22Rv1 (cell line): Measurements from ENCODE around the gene RAB13.

Source experiments
- H3K27ac ChIP-seq: fragments of 450-650 bp; 2 replicates; pipeline ENCODE4 v1.5.1; 2017
- ZFX ChIP-seq: fragments of 450-650 bp; IDR thresholded peaks from 2 replicates; pipeline ENCODE4 v1.6.1; 2017; ENCODE audit warnings: antibody characterized with exemption, borderline replicate concordance
- TF ChIP-seq, protein P1 (sequence below): fragments of 450-650 bp; IDR thresholded peaks from 2 replicates; pipeline ENCODE4 v1.5.1; 2017; ENCODE audit warnings: mild to moderate bottlenecking

Gene RAB13

DNA sequence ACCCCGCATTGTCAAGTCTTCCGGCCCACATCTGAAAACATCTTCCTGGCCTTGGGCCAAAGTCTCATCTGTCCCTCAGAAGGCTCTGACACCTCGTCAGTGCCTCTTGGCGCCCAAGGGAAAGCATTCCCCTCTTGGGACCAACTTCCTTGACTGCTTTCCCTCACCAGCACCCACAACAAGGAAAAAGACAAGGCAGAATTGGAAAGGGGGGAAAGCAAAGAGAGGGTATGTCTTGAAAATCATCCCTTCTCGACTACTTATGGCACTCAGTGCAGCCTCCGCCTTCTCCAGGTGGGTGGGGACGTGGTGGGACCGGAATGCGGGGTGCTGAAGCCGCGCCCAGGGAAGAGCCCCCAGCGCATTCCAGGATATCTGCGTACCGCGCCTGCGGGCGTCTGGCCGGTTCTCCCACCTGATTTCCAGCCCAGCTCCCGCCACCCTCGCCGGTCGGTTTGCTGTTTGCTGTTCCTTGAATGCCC is 22.2 kb downstream of the RAB13 start:
- H3K27ac ChIP-seq: peak overlapping the region; percentile 100
- no peak for TF ChIP-seq ZFX
- TF ChIP-seq, protein P1, sequence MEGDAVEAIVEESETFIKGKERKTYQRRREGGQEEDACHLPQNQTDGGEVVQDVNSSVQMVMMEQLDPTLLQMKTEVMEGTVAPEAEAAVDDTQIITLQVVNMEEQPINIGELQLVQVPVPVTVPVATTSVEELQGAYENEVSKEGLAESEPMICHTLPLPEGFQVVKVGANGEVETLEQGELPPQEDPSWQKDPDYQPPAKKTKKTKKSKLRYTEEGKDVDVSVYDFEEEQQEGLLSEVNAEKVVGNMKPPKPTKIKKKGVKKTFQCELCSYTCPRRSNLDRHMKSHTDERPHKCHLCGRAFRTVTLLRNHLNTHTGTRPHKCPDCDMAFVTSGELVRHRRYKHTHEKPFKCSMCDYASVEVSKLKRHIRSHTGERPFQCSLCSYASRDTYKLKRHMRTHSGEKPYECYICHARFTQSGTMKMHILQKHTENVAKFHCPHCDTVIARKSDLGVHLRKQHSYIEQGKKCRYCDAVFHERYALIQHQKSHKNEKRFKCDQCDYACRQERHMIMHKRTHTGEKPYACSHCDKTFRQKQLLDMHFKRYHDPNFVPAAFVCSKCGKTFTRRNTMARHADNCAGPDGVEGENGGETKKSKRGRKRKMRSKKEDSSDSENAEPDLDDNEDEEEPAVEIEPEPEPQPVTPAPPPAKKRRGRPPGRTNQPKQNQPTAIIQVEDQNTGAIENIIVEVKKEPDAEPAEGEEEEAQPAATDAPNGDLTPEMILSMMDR: no peak

DNA sequence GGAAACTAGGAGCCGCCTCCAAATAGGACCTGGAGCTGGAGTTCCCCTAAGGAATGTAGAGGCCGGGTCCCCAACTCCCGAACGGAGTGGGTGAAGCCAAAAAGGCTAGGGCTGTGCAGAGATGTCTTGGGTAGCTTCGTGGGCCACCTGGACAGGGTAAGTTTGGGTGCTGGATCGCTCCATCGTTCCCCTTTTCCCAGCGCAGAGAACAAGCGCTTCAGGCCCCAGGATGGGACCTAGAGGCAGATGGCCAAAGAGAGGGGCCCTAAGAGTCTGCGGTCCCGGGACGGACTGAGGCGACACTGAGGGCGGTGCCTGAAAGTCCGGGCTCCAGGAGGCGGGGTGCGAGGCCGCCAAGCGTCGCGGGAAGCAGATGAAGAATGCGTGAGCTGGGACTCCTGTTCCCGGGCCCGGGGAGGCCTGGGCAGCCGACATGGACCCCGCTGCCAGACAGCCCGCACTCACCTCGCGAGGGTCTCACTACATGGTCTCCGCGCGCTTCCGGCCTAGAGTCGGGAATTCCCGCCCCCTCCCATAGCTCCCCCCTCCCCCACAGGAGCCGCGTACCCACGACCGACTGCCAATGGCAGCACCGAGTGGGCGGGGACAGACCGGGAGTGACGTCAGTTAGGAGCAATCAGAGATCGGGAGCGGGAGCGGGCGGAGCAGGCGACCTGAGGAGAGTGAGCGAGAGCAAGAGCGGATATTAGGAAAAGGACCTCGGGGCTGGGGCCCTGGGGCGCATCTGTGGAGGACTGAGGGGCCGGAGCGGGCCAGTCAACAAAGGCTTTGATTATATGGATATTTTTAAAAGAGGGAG is 22.9 kb downstream of the RAB13 start, which contains the start of gene SLC39A1:
TSS of gene SLC39A1 (minus strand) at position 508 of the 820 bp plus-strand sequence. CDS start 822 bp downstream, outside the sequence.
- peak within 1 kb of the TSS; percentile 100 for H3K27ac ChIP-seq

DNA sequence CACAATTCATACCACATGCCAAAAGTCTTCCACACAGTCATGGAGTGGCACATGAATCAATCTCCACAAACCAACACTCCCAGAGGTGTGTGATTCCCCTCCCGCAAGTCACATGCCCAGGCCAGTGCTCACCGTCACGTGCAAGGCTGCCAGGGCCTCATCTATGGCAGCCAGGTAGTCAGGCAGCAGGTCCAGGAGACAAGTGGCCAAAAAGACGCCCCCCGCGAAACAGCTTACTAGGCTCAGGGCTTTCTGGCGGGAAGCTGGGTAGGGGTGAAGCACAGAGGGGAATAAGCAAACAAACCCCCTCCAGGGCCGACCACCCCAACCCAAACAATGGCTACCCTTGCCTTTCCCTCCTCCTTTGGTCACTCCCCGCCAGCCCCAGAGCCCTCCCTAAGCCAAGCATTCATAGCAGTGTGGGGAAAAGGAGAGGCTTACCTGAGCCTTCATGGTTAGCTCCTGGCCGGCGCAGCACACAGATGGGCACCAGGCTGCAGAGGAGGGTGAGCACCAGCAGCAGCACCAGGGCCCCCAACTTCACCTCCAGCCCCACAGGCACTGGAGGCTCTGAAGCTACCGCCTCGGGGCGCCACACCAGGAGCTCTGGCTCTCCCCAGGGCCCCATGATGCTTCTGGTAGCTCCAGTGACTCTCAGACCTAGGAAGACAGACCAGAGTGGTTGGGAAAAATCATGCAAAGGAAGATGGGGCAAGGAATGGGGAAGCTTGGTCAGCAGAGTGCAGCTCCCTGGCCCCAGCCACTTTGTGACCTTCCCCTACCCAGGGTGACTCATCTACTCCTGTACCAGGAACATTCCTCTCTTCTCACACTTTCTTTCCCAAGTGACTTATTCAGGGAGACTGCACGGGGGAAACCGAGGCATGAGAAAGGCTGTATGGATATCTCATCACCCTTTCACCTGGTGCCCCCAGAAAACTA is 23.8 kb downstream of the RAB13 start:
- TF ChIP-seq, protein P1: no peak
- no peak for TF ChIP-seq ZFX
- H3K27ac ChIP-seq: peak overlapping the region; percentile 100

More for the DNA sequence above, 22.9 kb downstream of the RAB13 start, which contains the start of gene SLC39A1:
- TF ChIP-seq, protein P1: no peak
- no peak for TF ChIP-seq ZFX

DNA sequence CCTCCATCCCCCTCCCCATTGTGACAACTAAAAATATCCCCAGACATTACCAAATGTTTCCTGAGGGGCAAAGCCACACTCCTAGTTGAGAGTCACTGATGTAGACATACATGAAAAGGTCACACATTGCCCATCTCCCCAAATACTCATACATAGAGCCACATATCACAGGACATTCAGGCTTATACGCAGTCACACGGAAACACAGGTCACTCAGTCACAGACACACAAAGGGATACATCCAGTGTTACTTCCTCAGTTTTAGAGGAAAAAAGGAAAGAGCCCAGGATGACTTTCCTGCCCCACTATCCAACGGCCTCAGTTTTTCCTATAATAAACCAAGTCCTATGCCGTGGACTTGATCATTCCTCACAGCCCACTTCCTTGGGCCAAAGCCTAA is 24.7 kb downstream of the RAB13 start:
- no peak for TF ChIP-seq ZFX
- TF ChIP-seq, protein P1: no peak
- H3K27ac ChIP-seq: peak overlapping the region; percentile 100

DNA sequence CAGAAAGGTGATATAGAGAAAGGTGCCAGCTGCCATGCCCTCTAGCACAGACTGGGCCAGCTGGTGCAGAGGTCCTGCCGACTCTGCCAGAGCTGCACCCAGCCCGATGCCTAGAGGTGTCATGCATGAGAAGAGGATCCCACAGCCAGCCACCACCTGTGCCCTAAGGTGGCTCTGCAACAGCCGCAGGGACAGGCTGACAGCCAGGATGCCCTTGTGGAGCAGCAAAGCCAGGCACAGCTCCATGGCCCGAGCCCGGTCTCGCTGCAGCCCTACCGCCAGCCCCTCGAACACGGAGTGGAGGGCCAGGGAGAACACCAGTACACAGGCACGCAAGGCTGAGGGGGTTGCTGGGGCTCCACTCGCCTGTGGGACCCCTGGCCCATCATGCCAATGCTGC is 25.9 kb downstream of the RAB13 start:
- no peak for TF ChIP-seq ZFX

DNA sequence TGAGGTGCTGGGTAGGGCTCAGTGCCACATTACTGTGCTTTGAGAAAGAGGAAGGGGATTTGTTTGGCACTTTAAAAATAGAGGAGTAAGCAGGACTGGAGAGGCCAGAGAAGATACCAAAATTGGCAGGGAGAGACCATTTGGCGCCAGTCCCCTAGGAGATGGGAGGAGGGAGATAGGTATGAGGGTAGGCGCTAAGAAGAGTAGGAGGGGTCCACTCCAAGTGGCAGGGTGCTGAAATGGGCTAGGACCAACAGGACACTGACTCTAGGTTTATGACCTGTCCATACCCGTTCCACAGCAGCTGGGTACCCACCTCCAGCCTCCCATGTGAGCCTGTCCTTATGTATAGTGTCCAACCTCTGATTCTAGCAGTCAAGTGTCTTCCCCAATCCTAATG is 26.7 kb downstream of the RAB13 start:
- H3K27ac ChIP-seq: peak overlapping the region; percentile 100
- TF ChIP-seq ZFX: no peak
- TF ChIP-seq, protein P1: no peak

More for the DNA sequence above, 25.9 kb downstream of the RAB13 start:
- H3K27ac ChIP-seq: peak overlapping the region; percentile 100

DNA sequence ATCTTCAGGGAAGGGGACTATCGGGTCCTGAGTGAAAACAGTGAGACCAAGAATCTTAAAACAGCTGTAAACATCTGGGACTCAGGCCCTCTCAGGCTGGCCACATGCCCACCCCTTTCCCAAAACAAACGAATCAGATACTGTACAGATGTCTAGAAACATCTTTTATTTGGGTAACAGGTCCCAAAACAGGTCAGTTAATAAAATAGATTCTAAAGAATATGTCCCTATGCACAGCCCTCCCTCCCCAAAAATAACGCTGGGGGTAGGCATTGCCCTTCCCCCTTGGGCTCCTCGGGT is 27.2 kb downstream of the RAB13 start:
- TF ChIP-seq ZFX: no peak
- TF ChIP-seq, protein P1: no peak
- H3K27ac ChIP-seq: peak overlapping the region; percentile 100
